HG02571 (cell line): ENCODE results near the gene RCBTB2.
A peak's percentile ranks its signal among the peaks of the same experiment; 100 is the strongest.

ENCODE experiments used
- ATAC-seq: cut with Tn5 transposase; IDR thresholded peaks from one replicate; pipeline ENCODE4 v1.9.1; 2021; ENCODE audit warnings: mild to moderate bottlenecking, moderate library complexity; ENCODE audit not compliant: unreplicated experiment

The RCBTB2 gene

GRCh38 chr13:48564056-48564455 lies 31.2 kb upstream of the RCBTB2 start:
- ATAC-seq, result no peak

- no peak for ATAC-seq
Measured at GRCh38 chr13:48563626-48564025, 30.7 kb upstream of the RCBTB2 start.

GRCh38 chr13:48562296-48563066 lies 29.6 kb upstream of the RCBTB2 start:
- peak; percentile 98 for ATAC-seq

- ATAC-seq, result no peak
Measured at GRCh38 chr13:48561466-48562235, 28.8 kb upstream of the RCBTB2 start.

- no peak for ATAC-seq
Measured at GRCh38 chr13:48560657-48561337, 27.9 kb upstream of the RCBTB2 start.

GRCh38 chr13:48559638-48560320 lies 26.9 kb upstream of the RCBTB2 start:
- no peak for ATAC-seq

GRCh38 chr13:48556817-48557216 lies 23.9 kb upstream of the RCBTB2 start:
- ATAC-seq, result no peak

GRCh38 chr13:48555441-48555840 lies 22.6 kb upstream of the RCBTB2 start:
- no peak for ATAC-seq

- ATAC-seq, result no peak
Measured at GRCh38 chr13:48551329-48551728, 18.4 kb upstream of the RCBTB2 start.

- ATAC-seq, result no peak
Measured at GRCh38 chr13:48549658-48550057, 16.8 kb upstream of the RCBTB2 start.

- no peak for ATAC-seq
Measured at GRCh38 chr13:48547663-48548092, 14.8 kb upstream of the RCBTB2 start.

- ATAC-seq, result no peak
Measured at GRCh38 chr13:48545608-48546007, 12.7 kb upstream of the RCBTB2 start.

GRCh38 chr13:48542581-48543341 lies 9.9 kb upstream of the RCBTB2 start:
- ATAC-seq, result no peak

GRCh38 chr13:48542138-48542537 lies 9.3 kb upstream of the RCBTB2 start:
- ATAC-seq, result no peak

GRCh38 chr13:48539550-48539949 lies 6.7 kb upstream of the RCBTB2 start:
- no peak for ATAC-seq

GRCh38 chr13:48536621-48537250 lies 3.9 kb upstream of the RCBTB2 start:
- ATAC-seq, result no peak

GRCh38 chr13:48535766-48536165 lies 2.9 kb upstream of the RCBTB2 start:
- no peak for ATAC-seq

- ATAC-seq, result no peak
Measured at GRCh38 chr13:48534911-48535501, 2.1 kb upstream of the RCBTB2 start.

- no peak for ATAC-seq
Measured at GRCh38 chr13:48533961-48534600, 1.2 kb upstream of the RCBTB2 start.
